ENCODE data around the gene TMEM229B.

Gene TMEM229B

DNA sequence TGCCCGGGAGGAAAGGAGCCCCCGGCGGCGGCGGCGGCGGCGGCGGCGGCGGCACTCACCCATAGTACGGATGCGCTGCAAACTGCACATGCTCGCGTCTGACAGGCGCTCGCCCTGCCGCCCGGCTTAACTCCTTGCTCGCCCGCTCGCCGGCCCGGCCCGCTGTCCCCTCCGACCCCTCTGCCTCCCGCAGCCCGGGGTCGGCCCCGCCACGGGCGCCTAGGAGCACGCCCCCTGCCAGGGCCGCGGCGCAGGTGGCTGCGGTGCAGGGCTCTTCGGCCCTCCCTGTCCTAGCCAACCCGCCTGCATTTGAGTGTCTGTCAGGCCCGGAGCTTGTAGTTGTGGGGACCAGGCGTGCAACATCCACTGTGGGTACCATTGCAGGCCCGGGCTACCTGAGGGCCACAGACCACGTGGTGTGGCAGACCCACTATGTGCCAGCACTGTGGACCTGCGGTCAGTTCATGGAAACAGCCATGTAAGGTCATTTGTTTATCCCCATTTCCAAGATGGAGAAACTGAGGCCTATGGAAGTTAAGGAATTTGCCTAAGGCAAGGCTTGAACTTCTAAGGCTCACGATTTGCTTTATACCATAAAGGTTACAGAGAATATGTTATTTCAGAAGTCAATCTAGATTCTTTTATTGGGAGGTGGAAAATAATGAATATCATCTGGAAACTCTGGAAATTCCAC is 27.0 kb upstream of the TMEM229B start:
- DNase-seq (ENCODE audit: low read depth in 2 of 2), result no peak

DNA sequence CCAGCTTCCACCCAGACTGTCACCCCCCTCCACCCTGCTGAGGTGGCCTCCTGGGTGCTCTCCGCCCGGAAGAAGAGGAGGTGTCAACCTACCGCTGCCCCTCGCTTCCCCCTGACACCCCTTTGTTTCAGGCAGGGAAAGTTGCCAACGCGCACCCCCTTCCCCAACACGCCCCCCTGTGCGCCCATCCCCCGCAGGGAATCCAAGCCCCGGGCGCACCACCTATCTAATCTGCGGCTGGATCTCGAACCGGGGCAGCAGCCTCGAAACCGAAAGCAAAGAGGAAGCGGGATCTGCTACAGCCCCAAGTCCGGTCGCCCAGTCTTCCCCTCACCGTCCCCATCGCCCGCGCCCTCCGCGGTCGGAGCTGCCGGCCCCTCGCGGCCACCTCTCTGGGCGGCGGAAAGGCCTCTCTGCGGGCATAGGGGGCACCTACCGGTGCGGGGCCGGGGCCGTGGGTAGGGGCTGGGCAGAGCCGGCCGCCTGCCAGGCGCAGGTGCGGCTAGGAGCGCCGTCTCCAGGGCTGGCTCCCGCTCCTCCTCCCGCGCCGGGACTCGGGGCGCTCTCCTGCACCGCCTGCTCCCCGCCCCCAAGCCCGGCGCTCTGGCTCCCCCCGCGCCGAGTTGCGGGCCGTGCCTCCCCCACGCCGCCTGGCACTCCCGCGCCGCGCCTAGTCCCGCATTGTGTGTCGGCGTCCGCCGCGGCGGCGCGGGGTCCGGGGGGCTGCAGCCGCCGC is 26.3 kb upstream of the TMEM229B start:
- no peak for DNase-seq (ENCODE audit: low read depth in 2 of 2)

DNA sequence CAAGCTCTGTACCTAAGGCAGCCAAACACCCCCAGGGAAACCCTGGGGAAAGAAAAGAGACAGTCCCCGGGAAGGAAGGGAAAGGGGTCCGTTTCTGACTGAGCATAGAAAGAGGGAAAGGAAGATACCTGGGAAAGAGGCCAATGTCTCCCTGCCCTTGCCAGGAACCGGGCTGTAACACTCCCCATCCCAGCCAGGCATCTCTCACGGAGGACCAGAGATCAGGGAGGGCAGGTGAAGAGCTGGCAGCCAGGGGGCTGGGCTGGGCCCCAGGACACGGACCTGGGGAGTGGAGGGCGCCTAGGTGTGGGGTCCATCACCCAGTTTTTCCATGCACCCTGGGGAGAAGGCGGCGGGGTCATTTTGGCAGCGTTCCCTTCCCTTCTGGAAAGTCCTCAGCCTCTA is 25.7 kb upstream of the TMEM229B start:
- DNase-seq (ENCODE audit: low read depth in 2 of 2), result no peak

DNA sequence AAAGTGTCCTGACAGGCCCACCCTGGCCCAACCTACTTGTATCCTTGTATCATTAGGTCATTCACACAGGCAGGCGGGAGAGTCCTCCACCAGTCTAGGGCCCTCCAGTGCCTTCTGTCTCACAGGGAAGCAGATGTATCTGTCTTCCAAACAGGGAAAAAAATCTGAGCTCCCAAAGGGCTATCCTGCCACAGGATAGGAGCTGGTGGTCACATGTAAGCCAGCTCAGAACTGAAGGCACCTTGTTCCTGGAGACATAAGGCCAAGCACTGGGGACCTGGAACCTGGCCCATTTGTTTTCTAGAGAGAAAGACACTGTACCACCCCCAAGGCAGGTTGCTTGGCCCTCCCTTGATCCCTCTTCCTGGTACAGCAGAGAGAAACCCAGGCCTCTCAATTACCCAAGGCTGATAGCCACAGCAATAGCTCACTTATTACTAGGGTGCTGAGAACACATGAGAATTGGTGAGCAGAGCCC is 25.1 kb upstream of the TMEM229B start:
- DNase-seq (ENCODE audit: low read depth in 2 of 2), result no peak

DNA sequence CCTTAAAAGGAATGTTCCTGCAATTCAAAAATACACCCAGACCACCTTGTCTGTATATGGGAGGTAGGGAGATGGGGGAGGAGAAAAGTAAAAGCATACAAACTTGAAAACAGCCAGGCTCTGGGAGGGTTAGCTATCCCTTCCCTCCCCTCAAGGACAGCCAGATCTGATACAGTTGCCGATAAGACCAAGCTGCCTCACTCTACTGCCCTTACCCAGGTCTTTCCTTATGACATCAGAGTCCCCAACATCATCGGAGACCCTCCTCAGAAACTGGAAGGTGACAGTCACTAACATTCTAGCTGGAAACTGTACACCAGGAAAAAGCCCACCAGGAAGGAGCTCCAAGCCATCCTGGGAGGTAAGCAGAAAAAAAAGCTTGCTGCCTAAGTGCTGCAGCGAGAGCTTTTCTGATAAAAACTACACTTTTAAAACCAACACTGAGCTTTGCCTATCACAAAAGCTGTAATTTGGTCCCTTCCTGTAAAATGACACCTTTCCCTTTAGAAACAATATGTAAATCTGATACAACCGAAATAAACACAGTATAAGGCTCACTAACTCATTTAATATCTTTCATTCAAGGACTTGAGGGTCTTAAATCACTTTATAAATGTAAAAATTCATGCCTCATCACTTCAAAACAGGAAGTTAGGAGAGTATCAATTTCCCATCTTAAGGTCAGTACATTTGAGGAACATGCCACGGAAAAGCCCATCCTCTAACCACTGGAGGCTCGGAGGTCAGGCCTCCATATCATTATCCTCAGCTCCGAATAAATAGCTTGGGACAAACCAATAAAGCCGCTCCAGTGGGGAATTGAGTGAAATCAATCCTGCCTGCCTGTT is 24.2 kb upstream of the TMEM229B start:
- DNase-seq (ENCODE audit: low read depth in 2 of 2), result no peak

DNA sequence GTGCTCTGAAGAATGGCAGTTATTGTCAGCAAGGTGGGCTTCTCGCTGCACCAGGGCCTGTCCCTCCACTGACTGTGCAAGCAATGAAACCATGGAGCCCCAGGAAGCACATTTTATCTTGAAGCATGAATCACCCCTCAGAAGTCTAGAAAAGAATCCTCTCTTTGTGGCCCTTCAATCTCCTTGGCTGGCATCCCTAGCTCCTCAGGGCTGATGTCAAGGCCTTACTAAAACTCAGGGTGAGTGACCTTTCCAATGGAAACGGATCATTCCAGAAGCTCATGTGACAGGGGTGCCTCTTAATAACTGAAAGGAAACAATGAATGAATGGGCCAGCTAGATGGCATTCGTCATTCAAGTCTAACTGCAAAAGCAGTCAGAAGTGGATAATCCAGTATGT is 22.3 kb upstream of the TMEM229B start:
- DNase-seq (ENCODE audit: low read depth in 2 of 2), result no peak

DNA sequence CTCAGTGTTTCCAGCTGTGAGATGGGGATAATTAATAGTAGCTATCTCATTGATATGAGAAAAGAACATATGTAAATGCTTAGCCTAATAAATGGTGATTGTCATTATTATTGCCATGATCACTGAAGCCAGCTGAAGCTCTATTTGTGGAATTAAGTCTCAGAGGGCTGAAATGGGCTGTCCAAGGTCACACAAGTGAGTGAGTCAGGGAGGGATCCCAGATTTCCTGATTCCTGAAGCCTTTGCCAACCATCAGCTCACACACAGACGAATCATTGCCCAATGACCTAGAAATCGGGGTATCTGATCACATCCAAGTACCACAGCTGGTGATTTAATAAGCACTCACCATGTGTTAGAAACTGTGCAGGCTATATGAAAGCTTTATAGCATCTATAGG is 21.6 kb upstream of the TMEM229B start:
- DNase-seq (ENCODE audit: low read depth in 2 of 2), result no peak

DNA sequence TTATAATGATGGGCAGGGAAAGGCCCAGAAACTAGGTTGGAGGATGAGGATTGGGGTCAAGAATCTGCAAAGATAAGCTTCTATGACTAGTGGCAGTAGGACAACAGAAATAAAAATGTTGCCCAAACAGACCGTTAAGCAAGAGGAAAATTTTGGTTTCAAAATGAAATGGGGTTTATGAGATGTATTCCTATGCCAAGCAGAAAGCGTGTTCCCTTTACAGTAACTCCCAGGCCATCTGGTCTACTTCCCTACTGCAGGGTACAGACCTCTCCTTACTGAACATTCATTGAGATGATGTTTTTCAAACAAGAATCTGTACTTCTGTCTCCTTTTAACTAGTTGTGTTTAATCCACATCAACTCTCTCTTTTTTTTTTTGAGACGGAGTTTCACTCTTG is 20.4 kb upstream of the TMEM229B start:
- no peak for DNase-seq (ENCODE audit: low read depth in 2 of 2)

DNA sequence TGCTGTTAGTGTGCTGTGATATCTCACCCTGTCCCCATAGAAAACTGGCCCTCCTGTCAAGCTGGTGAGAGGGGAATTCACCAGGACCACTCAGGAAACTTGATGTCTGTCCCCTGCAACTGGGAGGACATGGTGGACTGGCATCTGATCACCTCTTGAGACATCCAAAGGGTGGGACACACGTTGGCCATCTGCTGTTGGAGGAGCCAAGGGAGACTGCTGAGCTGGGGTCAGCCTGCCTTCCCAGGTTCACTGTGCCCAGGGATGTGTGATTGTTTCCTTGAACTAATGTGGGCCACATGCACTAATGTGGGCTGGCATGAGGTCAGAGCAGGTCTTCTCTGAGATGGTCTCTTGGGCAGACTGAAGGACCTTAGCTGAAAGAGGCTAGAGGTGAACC is 16.7 kb upstream of the TMEM229B start:
- DNase-seq (ENCODE audit: low read depth in 2 of 2), result no peak

DNA sequence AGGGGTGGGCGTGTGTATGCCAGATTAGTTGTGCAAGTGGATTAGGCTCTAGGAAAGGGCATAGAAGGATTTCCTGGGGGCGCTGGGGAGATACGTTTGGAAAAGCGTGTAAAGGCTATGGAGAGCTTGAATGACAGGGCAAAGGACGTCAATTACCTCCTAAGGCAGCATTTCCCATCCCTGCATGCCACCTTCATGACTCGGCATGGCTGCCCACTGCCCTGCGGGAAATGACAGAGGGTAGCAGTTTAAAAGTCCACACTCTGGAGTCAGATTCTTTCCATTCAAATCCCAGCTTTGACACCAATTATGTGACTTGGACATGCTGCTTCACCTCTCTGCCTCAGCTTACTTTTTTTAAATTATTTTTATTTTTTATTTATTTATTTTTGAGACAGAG is 14.8 kb upstream of the TMEM229B start:
- no peak for DNase-seq (ENCODE audit: low read depth in 2 of 2)

DNA sequence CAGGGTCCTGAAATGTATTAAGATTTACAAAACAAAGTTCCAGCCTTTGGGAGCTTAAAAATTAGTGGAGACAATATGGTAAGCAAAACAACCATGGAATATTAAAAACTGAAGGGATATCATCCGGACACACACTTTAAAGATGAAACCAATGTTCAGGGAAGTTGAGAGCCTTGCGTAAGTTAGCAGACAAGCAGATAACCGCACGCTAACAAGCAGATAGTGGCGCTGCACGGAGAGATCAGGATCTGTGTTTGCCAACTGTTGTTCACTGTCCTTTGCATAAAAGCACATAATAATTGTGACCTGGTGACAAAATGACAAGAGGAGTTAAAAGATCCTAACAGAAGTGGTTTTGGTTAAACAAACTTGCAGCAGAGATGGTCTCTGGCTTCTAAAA is 14.3 kb upstream of the TMEM229B start:
- DNase-seq (ENCODE audit: low read depth in 2 of 2), result no peak

DNA sequence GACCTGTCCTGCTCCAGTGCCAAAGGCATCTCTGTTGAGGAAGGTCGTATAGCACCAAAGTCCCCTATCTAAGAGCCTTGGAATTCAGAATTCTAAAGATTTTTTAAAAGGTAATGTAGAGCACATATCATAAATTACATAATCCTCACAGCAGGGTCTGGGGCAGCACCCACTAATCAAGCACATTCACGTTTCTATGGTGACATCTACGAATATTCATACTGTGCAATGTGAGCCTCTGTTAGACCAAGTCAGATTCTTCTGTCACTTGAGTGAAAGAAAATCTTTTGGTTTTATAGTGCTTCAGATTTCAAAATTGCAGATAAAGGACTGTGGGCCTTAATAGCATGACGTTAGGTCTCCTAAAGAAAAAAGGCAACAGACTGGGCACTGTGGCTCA is 13.1 kb upstream of the TMEM229B start:
- no peak for DNase-seq (ENCODE audit: low read depth in 2 of 2)

DNA sequence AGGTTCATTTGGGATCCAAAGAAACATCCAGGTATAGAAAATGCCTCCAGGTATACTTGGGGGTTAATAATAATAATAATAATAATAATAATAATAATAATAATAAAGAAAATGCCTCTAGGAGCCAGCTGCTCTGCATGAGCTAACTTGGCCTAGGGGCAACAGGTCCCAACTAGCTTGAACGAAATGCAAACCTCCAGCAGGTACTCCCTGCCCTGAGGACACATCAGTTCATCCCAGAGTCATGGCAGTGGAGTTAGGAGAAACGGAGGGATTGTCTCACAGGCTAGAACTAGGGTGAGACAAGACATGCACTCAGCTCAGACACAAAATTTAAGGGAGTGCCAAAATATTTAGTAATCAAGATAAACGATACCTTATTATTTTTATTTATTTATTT is 12.5 kb upstream of the TMEM229B start:
- DNase-seq (ENCODE audit: low read depth in 2 of 2), result no peak

DNA sequence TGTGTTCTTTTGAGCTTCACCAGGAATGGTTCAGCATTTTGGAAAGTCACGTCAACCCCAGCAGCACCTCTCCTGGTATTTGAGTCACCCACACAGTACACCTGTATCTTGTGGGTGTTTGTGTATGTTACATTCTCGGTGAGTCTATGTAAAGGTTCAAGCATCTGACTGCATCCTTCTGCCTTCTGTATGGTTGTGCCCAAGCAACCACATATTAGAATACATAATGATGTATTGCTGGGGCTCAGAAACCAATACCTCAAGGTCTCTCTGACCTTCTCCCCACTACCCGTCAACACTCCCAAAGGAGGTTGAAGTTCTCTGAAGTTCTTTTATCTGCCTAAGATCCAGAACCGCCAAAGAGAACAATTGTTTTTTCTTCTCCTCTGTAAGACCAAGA is 9.2 kb upstream of the TMEM229B start:
- DNase-seq (ENCODE audit: low read depth in 2 of 2), result no peak

DNA sequence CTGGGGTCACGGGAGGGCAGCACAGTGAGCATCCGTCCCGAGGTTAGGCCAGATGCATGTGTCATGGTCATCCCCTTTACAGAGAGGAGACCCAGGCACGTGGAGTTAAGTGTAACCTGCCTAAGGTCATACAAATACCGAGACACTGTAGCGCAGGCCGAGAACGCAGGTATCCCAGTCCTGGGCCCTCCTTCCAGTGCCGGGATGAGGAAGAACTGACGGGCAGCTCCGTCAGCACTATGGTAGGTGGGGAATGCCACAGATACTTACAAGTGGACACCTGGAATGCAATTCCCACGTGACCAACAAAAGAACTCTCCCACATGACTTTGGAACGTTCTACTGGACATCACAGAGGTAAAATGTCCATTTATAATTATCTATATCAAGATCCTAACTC is 8.7 kb upstream of the TMEM229B start:
- DNase-seq (ENCODE audit: low read depth in 2 of 2), result no peak

DNA sequence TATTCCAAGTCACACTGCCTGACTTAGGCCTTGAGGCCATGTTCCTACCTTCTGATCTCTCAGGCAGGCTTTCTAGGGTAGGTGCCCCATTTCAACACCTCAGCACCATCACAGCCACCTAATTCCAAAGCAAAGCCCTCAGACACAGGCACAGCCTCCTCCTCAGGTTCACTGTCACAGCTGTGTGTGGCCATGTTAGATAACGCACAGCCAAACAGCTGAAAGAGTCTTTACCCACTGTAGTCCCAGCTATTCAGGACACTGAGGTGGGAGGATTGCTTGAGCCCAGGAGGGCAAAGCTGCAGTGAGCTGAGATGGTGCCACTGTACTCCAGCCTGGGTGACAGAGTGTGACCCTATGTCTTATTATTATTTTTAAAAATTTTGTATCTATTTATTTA is 7.3 kb upstream of the TMEM229B start:
- DNase-seq (ENCODE audit: low read depth in 2 of 2), result no peak

DNA sequence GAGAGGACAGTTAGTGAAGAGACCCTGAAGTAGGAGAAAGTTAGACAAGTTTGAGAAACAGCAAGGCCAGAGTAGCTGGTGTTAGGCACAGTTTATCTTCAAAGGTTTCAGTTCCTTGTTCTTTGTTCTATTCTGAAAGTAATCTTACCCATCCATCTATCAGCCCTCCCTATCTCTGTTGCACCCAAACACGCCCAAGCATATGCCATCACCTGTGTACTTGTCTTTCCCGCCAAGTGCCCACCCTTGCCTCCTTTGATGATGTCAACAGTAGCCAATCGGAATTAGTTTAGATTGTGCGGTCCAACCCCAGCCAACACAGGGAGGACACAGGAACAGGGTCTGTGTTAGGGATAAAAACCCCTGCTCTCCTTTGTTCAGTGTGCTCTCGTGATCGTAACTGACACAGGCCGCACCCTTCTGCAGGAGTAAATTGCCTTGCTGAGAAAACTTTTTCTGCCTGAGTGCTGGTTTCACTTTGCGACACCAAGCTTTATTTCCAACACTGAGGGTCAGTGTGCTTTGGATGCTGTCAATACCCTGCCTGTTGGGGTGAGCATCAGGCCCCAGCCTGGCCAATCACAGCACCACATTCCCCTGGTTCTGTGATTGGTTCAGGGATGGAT is 4.7 kb upstream of the TMEM229B start:
- no peak for DNase-seq (ENCODE audit: low read depth in 2 of 2)

DNA sequence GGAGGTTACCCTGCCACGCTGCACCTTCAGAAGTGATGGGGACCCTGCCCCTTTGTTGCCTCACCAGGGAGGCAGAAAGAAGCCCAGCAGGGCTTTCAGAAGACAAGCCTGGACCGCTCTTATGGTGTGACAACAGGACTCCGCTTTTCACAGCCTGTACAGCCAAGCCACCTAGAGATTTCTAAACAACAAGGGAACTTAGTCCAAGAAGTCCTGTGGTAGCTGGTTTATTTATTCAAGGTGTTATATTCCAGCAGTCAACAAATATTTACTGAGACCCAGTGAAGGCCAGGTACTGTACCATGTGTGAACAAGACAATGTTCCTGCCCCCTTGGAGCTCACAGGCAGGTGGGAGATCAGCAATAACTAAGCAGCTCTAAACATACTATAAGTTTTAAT is 4.0 kb upstream of the TMEM229B start:
- DNase-seq (ENCODE audit: low read depth in 2 of 2), result no peak

DNA sequence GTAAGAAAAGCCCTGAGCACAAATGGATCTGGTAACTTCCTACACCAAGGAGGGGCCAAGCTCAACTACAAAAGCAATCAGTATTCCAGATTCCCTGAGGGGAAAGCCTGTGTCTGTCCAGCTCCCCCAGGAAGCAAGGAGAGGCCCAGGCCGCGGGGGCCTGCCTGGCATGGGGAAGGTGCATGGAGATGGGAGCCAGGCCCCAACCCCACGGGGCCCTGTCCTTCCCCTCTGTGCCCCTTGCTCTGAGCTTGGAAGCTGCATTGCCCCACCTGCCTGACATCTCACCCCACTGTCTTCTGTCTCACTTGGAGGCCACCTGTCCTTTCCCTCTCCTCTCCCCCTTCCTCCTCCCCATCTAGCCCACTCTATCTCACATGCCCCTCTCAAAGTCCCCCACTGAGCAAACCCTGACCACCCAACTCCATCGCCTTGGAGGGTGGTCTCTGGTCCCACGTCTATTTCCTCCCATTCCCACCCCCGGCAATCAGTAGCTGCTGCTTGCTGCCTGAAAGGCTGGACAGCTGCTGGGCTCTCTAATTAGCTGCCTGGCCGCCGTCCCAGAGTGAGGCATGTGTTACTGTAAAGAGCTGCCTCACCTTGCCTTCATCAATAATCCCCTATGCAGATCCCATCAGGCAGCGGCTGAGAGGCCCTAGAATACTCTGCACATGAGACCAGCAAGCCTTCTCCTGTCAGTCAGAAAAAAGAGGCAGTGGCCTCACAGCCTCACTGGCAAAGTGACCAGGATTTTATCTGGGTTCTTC is 3.4 kb upstream of the TMEM229B start:
- no peak for DNase-seq (ENCODE audit: low read depth in 2 of 2)

DNA sequence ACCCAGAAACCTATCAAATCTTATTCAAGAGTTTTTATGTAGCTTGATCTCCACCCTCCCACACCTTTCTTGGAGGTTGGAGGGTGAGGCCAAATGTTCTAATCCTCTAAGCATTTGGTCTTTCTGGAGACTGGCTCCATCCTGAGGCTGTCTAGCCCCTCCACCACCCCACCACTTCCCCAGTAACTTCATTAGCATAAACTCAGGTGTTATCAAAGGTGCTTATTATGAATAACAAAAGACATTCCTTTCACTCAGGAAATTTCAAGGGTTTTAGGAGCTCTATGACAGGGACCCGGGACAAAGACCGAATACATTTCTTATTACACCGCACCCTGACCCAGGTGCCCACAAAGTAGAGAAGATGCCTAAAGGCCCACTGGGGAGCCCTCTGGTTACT is 2.8 kb upstream of the TMEM229B start:
- DNase-seq (ENCODE audit: low read depth in 2 of 2), result no peak

DNA sequence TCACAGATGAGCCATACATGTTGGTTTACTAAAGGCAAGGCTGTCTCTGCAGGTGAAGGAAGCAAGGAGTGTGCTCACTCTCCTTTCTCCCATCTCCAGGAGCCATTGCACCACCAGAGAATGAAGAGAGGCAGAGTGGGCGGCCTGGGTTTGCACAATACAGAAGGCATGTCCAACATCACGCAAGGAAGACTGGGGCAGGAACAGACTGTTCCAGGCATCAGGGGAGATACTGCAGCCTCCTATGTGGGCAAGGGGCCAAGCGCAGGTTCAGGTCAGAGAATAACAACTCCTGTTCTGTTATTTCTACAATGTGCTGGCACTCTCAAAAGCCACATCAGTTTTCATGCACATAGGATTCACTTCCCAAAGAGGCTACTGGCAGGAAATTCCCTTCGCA is 1.7 kb upstream of the TMEM229B start:
- DNase-seq (ENCODE audit: low read depth in 2 of 2), result no peak
